Thyroid gland (tissue), 4 donors: ENCODE results near the gene SEMA5A.

ENCODE experiments used
- POLR2A ChIP-seq, 2 donors: fragments of 450-650 bp; IDR thresholded peaks; one replicate each; pipeline ENCODE4 v1.6.1; 2017; ENCODE audit warnings: antibody characterized with exemption in 2 of 2, mild to moderate bottlenecking in 2 of 2, moderate library complexity in 1 of 2
- TF ChIP-seq, protein P1 (sequence below), 6 experiments: fragments of 200-600 bp in 3 of 6; fragments of 450-650 bp in 3 of 6; sonication (generic) in 3 of 6; IDR thresholded peaks; one replicate each; pipeline ENCODE4 v1.5.1; 2016 to 2019; ENCODE audit warnings: antibody characterized with exemption in 6 of 6, mild to moderate bottlenecking in 2 of 6, inconsistent platforms in 1 of 6, moderate library complexity in 1 of 6

- TF ChIP-seq, protein P1, sequence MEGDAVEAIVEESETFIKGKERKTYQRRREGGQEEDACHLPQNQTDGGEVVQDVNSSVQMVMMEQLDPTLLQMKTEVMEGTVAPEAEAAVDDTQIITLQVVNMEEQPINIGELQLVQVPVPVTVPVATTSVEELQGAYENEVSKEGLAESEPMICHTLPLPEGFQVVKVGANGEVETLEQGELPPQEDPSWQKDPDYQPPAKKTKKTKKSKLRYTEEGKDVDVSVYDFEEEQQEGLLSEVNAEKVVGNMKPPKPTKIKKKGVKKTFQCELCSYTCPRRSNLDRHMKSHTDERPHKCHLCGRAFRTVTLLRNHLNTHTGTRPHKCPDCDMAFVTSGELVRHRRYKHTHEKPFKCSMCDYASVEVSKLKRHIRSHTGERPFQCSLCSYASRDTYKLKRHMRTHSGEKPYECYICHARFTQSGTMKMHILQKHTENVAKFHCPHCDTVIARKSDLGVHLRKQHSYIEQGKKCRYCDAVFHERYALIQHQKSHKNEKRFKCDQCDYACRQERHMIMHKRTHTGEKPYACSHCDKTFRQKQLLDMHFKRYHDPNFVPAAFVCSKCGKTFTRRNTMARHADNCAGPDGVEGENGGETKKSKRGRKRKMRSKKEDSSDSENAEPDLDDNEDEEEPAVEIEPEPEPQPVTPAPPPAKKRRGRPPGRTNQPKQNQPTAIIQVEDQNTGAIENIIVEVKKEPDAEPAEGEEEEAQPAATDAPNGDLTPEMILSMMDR (IDR thresholded peaks at IDR 0.05): no peak
- TF ChIP-seq POLR2A (IDR thresholded peaks at IDR 0.05): no peak
These were observed 48.5 kb downstream of the SEMA5A start for GRCh38 chr5:9497347-9497746.
